Body of pancreas (tissue), 4 donors: ENCODE results near the gene TAF6.

ENCODE experiments used
- CTCF ChIP-seq, 7 experiments: fragments of 450-650 bp in 4 of 7; fragments of 200-600 bp in 3 of 7; sonication (generic) in 3 of 7; IDR thresholded peaks; one replicate each; pipeline ENCODE4 v1.5.1; 2016 to 2019; ENCODE audit warnings: antibody characterized with exemption in 7 of 7
- POLR2A ChIP-seq, 3 donors: fragments of 450-650 bp; IDR thresholded peaks; one replicate each; pipeline ENCODE4 v1.6.1; 2016; ENCODE audit warnings: antibody characterized with exemption in 3 of 3, mild to moderate bottlenecking in 2 of 3

DNA sequence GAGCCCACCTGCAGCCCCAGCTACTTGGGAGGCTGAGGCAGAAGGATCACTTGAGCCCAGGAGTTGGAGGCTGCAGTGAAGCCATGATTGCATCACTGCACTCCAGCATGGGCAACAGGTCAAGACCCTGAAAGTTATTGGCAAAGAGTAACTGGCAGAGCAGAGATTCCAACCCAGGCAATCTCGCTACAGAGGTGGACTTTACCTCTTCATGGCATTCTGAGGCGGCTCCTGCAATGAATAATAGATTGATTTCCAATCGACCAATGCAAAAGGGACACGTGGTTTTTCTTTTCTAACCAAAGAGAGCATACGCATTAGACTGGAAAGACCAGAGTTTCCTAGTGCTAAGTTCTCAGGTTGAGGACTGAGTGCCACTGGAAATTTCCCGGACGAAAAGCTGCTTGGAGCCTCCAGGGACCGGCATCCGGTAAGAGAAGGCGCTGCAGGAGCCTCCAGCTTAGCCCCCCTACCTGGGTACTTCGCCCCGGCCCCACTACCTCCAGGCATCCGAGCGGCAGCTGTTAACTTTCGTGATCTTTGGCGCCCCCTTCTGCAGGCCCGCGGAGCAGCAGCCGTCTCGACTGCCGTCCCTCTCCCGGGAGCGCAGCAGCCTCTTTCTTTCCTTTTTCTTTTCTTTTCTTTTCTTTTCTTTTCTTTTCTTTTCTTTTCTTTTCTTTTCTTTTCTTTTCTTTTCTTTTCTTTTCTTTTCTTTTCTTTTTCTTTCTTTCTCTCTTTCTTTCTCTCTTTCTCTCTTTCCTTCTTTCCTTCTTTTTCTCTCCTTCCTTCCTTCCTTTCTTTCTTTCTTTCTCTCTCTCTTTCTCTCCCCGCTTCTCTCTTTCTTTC is 11.7 kb upstream of the TAF6 start:
- peak; percentile 78 to 98 (median 85) for TF ChIP-seq CTCF (IDR thresholded peaks at IDR 0.05)
- peak in 2 of 3 donors; percentile 30 to 56 for TF ChIP-seq POLR2A (IDR thresholded peaks at IDR 0.05)
